Neural progenitor cell (in vitro differentiated cells): ENCODE results near the gene PPP2R2D. TPM values are rescaled to one million over a fixed set of nuclear protein-coding genes. Genes with fewer than 3 reads are reported as not detected.
"Not testable (repeated sequence)": the region's sequence is repeated elsewhere in the genome, so short reads cannot be mapped to it uniquely, and the experiment has no call there.

Experiments used
- DNase-seq: peaks from one replicate; pipeline ENCODE4 v3.0.0-alpha.2; 2016; ENCODE audit warnings: low spot score
- H2AFZ ChIP-seq: fragments of 200-600 bp; sonication (generic); replicated peaks from 2 replicates; pipeline ENCODE4 v1.6.1; 2016; ENCODE audit warnings: antibody characterized with exemption
- H3F3A ChIP-seq: fragments of 200-600 bp; sonication (generic); 2 replicates; pipeline ENCODE4 v1.6.1; 2016; ENCODE audit warnings: antibody characterized with exemption, low read depth
- H3K27ac ChIP-seq: fragments of 200-600 bp; sonication (generic); 2 replicates; pipeline ENCODE4 v1.5.1; 2016; ENCODE audit warnings: mild to moderate bottlenecking
- H3K27me3 ChIP-seq: fragments of 200-600 bp; sonication (generic); 2 replicates; pipeline ENCODE4 v1.6.1; 2016; ENCODE audit warnings: mild to moderate bottlenecking, moderate library complexity
- H3K36me3 ChIP-seq: fragments of 200-600 bp; sonication (generic); 2 replicates; pipeline ENCODE4 v1.5.1; 2016
- H3K4me1 ChIP-seq: fragments of 200-600 bp; sonication (generic); 2 replicates; pipeline ENCODE4 v1.6.1; 2016; ENCODE audit warnings: mixed run types
- H3K4me2 ChIP-seq: fragments of 200-600 bp; sonication (generic); 2 replicates; pipeline ENCODE4 v1.6.1; 2016
- H3K4me3 ChIP-seq: fragments of 200-600 bp; sonication (generic); 2 replicates; pipeline ENCODE4 v1.5.1; 2016
- H3K79me2 ChIP-seq: fragments of 200-600 bp; sonication (generic); 2 replicates; pipeline ENCODE4 v1.6.1; 2016; ENCODE audit warnings: low read depth
- H3K9ac ChIP-seq: fragments of 200-600 bp; sonication (generic); 2 replicates; pipeline ENCODE4 v1.6.1; 2016
- H3K9me3 ChIP-seq: fragments of 200-600 bp; sonication (generic); 2 replicates; pipeline ENCODE4 v1.5.1; 2016; ENCODE audit warnings: low read depth
- H4K20me1 ChIP-seq: fragments of 200-600 bp; sonication (generic); 2 replicates; pipeline ENCODE4 v1.6.1; 2016; ENCODE audit warnings: low read depth
- H3K27ac Mint-ChIP-seq: 3 replicates; pipeline ENCODE4 v1.8.0; 2021; ENCODE audit warnings: mixed read lengths
- H3K27me3 Mint-ChIP-seq: 2 replicates; pipeline ENCODE4 v1.8.0; 2022; ENCODE audit warnings: low read depth, mild to moderate bottlenecking, inconsistent platforms, moderate library complexity, mixed read lengths; ENCODE audit not compliant: insufficient read depth
- H3K36me3 Mint-ChIP-seq: 3 replicates; pipeline ENCODE4 v1.8.0; 2021; ENCODE audit warnings: mixed read lengths
- H3K4me1 Mint-ChIP-seq: 3 replicates; pipeline ENCODE4 v1.8.0; 2021; ENCODE audit warnings: mixed read lengths
- H3K4me3 Mint-ChIP-seq: 3 replicates; pipeline ENCODE4 v1.8.0; 2021; ENCODE audit warnings: mild to moderate bottlenecking, moderate library complexity, mixed read lengths
- H3K9me3 Mint-ChIP-seq: 3 replicates; pipeline ENCODE4 v1.8.0; 2020; ENCODE audit warnings: mixed read lengths
- CTCF ChIP-seq: fragments of 200-600 bp; sonication (generic); IDR thresholded peaks from 2 replicates; pipeline ENCODE4 v1.5.1; 2017; ENCODE audit warnings: antibody characterized with exemption, mild to moderate bottlenecking
- EZH2 ChIP-seq: fragments of 200-600 bp; sonication (generic); IDR thresholded peaks from 2 replicates; pipeline ENCODE4 v1.6.1; 2017; ENCODE audit warnings: antibody characterized with exemption, mild to moderate bottlenecking, moderate library complexity
- EZH2phosphoT487 ChIP-seq: fragments of 200-600 bp; sonication (generic); IDR thresholded peaks from 2 replicates; pipeline ENCODE4 v1.6.1; 2017; ENCODE audit warnings: antibody characterized with exemption
- total RNA-seq: library from RNA; depleted of rRNA; stranded (reverse); fragments of >200 nt; gene quantifications from 2 replicates; pipeline ENCODE4 v1.2.3, GENCODE V29; 2015; ENCODE audit warnings: low replicate concordance

PPP2R2D gene
- total RNA-seq, 1 donor from 2014 or later, result 28.1 TPM

- Mint-ChIP-seq H3K9me3 (peaks cover 8% of the 10 kb centered on the region), H3K4me1 (peaks cover 8% of the 10 kb centered on the region), H3K27me3 (peaks cover 2% of the 10 kb centered on the region), H3K27ac (no peak overlapping the region), H3K36me3 (peaks cover 18% of the 10 kb centered on the region), H3K4me3 (no peak overlapping the region)
- no peaks in the 10 kb centered on the region for H3K36me3 ChIP-seq
- H3K9me3 ChIP-seq, result no peaks in the 10 kb centered on the region
- no peak overlapping the region for H3K9ac ChIP-seq
- TF ChIP-seq EZH2phosphoT487 (no peak), CTCF (no peak), EZH2 (no peak)
- peaks cover 49% of the 10 kb centered on the region for H4K20me1 ChIP-seq
- no peaks in the 10 kb centered on the region for H3F3A ChIP-seq
- no peak overlapping the region for H3K4me3 ChIP-seq
- H3K4me1 ChIP-seq, result no peaks in the 10 kb centered on the region
- H3K27ac ChIP-seq, result no peak overlapping the region
- no peak for DNase-seq
- no peak overlapping the region for H3K4me2 ChIP-seq
- no peak overlapping the region for H2AFZ ChIP-seq
- H3K27me3 ChIP-seq, result no peaks in the 10 kb centered on the region
- H3K79me2 ChIP-seq, result peaks cover 64% of the 10 kb centered on the region
Observed at GRCh38 chr10:131915484-131915883, 14.7 kb downstream of the PPP2R2D start.

GRCh38 chr10:131915990-131916766, 15.4 kb downstream of the PPP2R2D start:
- no peak for DNase-seq
- H3K27ac Mint-ChIP-seq, result no peak overlapping the region
- Histone ChIP-seq H3K4me3 (no peak overlapping the region), H3K9me3 (no peaks in the 10 kb centered on the region), H3K27me3 (no peaks in the 10 kb centered on the region), H3K9ac (no peak overlapping the region), H3K4me1 (peaks cover 3% of the 10 kb centered on the region), H2AFZ (no peak overlapping the region), H3K79me2 (peaks cover 64% of the 10 kb centered on the region), H4K20me1 (peaks cover 49% of the 10 kb centered on the region), H3K36me3 (no peaks in the 10 kb centered on the region), H3K4me2 (no peak overlapping the region), H3F3A (no peaks in the 10 kb centered on the region), H3K27ac (no peak overlapping the region)
- H3K4me3 Mint-ChIP-seq, result no peak overlapping the region
- TF ChIP-seq EZH2phosphoT487 (no peak), EZH2 (no peak), CTCF (no peak)
- H3K27me3 Mint-ChIP-seq, result peaks cover 2% of the 10 kb centered on the region
- peaks cover 10% of the 10 kb centered on the region for H3K9me3 Mint-ChIP-seq
- peaks cover 14% of the 10 kb centered on the region for H3K4me1 Mint-ChIP-seq
- H3K36me3 Mint-ChIP-seq, result peaks cover 22% of the 10 kb centered on the region

- H3K4me3 Mint-ChIP-seq, H3K9me3 ChIP-seq, H3K4me1 ChIP-seq, H2AFZ ChIP-seq, H3K4me3 ChIP-seq, H3K27me3 Mint-ChIP-seq, H3F3A ChIP-seq, H3K36me3 ChIP-seq, H3K9ac ChIP-seq, DNase-seq, H3K27ac ChIP-seq, H3K27me3 ChIP-seq, H3K27ac Mint-ChIP-seq, H3K4me2 ChIP-seq: not testable (repeated sequence)
- H3K36me3 Mint-ChIP-seq, result peaks cover 25% of the 10 kb centered on the region
- peaks cover 10% of the 10 kb centered on the region for H3K9me3 Mint-ChIP-seq
- peaks cover 20% of the 10 kb centered on the region for H3K4me1 Mint-ChIP-seq
- Histone ChIP-seq H4K20me1 (peaks cover 53% of the 10 kb centered on the region), H3K79me2 (peaks cover 64% of the 10 kb centered on the region)
Observed at GRCh38 chr10:131916767-131917160, 16.0 kb downstream of the PPP2R2D start.

- not testable (repeated sequence) for H3K27me3 ChIP-seq, H3K4me2 ChIP-seq, H3K27ac Mint-ChIP-seq, DNase-seq, H3K9me3 ChIP-seq, H3K4me3 Mint-ChIP-seq, H3K27me3 Mint-ChIP-seq, H3K4me3 ChIP-seq, H3K36me3 ChIP-seq, H3F3A ChIP-seq, H2AFZ ChIP-seq, H3K9ac ChIP-seq, H3K4me1 ChIP-seq, H3K27ac ChIP-seq
- H3K79me2 ChIP-seq, result peaks cover 64% of the 10 kb centered on the region
- peaks cover 57% of the 10 kb centered on the region for H4K20me1 ChIP-seq
- Mint-ChIP-seq H3K36me3 (peaks cover 23% of the 10 kb centered on the region), H3K9me3 (peaks cover 10% of the 10 kb centered on the region), H3K4me1 (peaks cover 20% of the 10 kb centered on the region)
Observed at GRCh38 chr10:131917496-131917895, 16.7 kb downstream of the PPP2R2D start.

GRCh38 chr10:131919461-131919860, 18.7 kb downstream of the PPP2R2D start:
- not testable (repeated sequence) for H3K9me3 ChIP-seq, H3K36me3 ChIP-seq, H3K4me1 ChIP-seq, H3K27me3 Mint-ChIP-seq, DNase-seq, H3K27me3 ChIP-seq, H3K9ac ChIP-seq, H3K4me3 ChIP-seq, H3K27ac ChIP-seq, H2AFZ ChIP-seq, H3F3A ChIP-seq, H3K4me3 Mint-ChIP-seq, H3K4me2 ChIP-seq, H3K27ac Mint-ChIP-seq
- peaks cover 19% of the 10 kb centered on the region for H3K4me1 Mint-ChIP-seq
- peaks cover 42% of the 10 kb centered on the region for H4K20me1 ChIP-seq
- H3K79me2 ChIP-seq, result peaks cover 64% of the 10 kb centered on the region
- H3K9me3 Mint-ChIP-seq, result peaks cover 13% of the 10 kb centered on the region
- H3K36me3 Mint-ChIP-seq, result peaks cover 26% of the 10 kb centered on the region
